Osteocyte (in vitro differentiated cells): ENCODE data around the gene TMEM129. TPM values are rescaled to one million over a fixed set of nuclear protein-coding genes. Genes with fewer than 3 reads are reported as not detected.

Source experiments
- DNase-seq: peaks from one replicate; pipeline ENCODE4 v3.0.0; 2021; ENCODE audit warnings: mixed read lengths; ENCODE audit not compliant: unreplicated experiment; ENCODE audit errors: extremely low spot score
- H3K27ac Mint-ChIP-seq: one replicate; pipeline ENCODE4 v1.8.0; 2021; ENCODE audit warnings: mild to moderate bottlenecking, mixed read lengths; ENCODE audit not compliant: unreplicated experiment
- H3K27me3 Mint-ChIP-seq: one replicate; pipeline ENCODE4 v1.8.0; 2021; ENCODE audit warnings: mixed read lengths; ENCODE audit not compliant: unreplicated experiment
- H3K36me3 Mint-ChIP-seq: one replicate; pipeline ENCODE4 v1.8.0; 2021; ENCODE audit warnings: mixed read lengths; ENCODE audit not compliant: unreplicated experiment
- H3K4me1 Mint-ChIP-seq: one replicate; pipeline ENCODE4 v1.8.0; 2021; ENCODE audit warnings: mixed read lengths; ENCODE audit not compliant: unreplicated experiment
- H3K4me3 Mint-ChIP-seq: one replicate; pipeline ENCODE4 v1.8.0; 2021; ENCODE audit warnings: mild to moderate bottlenecking, moderate library complexity, mixed read lengths; ENCODE audit not compliant: unreplicated experiment
- H3K9me3 Mint-ChIP-seq: one replicate; pipeline ENCODE4 v1.8.0; 2021; ENCODE audit warnings: mixed read lengths; ENCODE audit not compliant: unreplicated experiment
- total RNA-seq: library from RNA; stranded (reverse); gene quantifications from 2 replicates; pipeline ENCODE4 v1.2.1, GENCODE V29; 2021
- TF ChIP-seq, protein P1 (sequence below): fragments of 200-600 bp; sonication (generic); IDR thresholded peaks from 2 replicates; pipeline ENCODE4 v1.5.0; 2021; ENCODE audit warnings: antibody characterized with exemption, mild to moderate bottlenecking, moderate library complexity

Gene TMEM129
- total RNA-seq, 1 donor from 2014 or later: 48.8 TPM

DNA sequence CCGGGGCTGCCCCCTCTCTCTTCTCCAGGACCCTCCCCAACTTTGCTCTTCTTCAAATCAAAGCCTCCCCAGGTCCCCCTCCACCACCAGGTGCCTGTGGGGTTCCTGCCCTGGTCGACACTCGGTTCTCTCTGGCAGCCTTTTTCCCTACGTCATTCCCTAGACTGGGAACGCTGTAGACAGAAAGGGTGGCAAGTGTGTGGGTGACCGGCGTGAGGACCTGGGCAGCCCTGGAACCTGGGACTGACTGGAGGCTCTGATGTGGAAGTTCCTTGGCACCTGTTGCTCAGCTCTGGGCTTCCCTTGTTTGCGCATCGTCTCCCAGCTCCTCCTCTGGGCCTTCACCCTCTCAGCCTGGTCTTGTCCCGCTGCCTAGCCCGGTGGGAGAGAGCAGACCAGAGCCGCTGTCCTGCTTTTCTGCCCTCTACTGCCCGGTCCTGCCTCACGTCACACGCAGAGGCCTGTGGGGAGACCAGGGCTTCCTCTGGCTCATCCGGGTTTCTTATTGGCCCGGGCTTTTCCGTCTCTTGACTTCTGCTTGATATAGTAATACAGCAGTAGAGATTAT, 1.5 kb upstream of the TMEM129 start:
- peak overlapping the region; percentile 57 for H3K27ac Mint-ChIP-seq
- peak overlapping the region; percentile 84 for H3K4me3 Mint-ChIP-seq
- peaks cover 50% of the 10 kb centered on the region for H3K4me1 Mint-ChIP-seq
- TF ChIP-seq, protein P1, sequence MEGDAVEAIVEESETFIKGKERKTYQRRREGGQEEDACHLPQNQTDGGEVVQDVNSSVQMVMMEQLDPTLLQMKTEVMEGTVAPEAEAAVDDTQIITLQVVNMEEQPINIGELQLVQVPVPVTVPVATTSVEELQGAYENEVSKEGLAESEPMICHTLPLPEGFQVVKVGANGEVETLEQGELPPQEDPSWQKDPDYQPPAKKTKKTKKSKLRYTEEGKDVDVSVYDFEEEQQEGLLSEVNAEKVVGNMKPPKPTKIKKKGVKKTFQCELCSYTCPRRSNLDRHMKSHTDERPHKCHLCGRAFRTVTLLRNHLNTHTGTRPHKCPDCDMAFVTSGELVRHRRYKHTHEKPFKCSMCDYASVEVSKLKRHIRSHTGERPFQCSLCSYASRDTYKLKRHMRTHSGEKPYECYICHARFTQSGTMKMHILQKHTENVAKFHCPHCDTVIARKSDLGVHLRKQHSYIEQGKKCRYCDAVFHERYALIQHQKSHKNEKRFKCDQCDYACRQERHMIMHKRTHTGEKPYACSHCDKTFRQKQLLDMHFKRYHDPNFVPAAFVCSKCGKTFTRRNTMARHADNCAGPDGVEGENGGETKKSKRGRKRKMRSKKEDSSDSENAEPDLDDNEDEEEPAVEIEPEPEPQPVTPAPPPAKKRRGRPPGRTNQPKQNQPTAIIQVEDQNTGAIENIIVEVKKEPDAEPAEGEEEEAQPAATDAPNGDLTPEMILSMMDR: no peak
- no peaks in the 10 kb centered on the region for H3K9me3 Mint-ChIP-seq
- no peak for DNase-seq
- H3K36me3 Mint-ChIP-seq: peaks cover 3% of the 10 kb centered on the region
- H3K27me3 Mint-ChIP-seq: no peaks in the 10 kb centered on the region

DNA sequence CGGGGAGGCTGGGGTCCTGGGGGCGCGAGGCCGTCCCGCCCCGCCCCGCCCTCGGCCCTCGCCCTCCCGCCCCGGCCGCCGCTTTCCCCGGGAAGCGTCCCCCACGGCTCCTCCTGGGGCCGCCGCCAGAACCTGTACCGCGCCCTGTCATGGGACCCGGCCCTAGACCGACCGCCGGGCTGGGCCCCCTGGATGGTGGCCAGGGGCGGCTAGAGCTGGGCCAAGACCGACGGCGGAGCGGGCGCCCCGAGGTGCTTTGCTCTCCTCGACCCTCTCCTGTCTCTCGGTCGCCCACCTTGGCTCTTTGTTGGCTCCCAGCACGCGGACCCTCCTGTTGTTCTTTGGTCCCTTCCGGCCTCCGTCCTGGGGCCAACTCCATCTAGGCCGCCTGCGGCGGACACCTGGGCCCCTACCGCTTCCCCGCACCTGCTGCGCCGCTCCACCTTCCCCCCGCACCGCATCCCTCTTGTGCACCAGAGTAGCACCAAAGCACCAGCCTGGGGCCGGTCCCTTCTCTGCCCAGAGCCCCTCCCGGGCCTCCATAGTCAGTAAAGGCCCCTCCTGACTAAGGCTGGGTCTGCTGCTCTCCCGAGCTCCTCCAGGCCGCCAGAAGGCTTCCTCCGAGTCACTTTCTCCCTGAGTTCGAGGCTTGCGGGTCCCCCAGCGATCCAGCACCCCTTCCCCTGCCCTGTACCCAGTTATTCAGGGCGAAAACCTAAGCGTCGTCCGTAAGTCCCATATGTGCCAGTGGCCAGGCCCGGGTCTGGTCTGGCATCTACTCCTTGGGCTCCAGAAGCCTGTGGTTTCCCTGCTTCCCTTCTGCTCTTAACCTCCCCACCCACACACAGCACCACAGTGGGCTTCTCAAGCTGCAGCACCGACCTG, 785 bp upstream of the TMEM129 start:
- no peak for DNase-seq
- H3K27me3 Mint-ChIP-seq: no peaks in the 10 kb centered on the region
- H3K27ac Mint-ChIP-seq: peak overlapping the region; percentile 73
- peaks cover 3% of the 10 kb centered on the region for H3K36me3 Mint-ChIP-seq
- H3K4me3 Mint-ChIP-seq: peak overlapping the region; percentile 84
- H3K4me1 Mint-ChIP-seq: peaks cover 42% of the 10 kb centered on the region
- TF ChIP-seq, protein P1: no peak
- H3K9me3 Mint-ChIP-seq: no peaks in the 10 kb centered on the region

DNA sequence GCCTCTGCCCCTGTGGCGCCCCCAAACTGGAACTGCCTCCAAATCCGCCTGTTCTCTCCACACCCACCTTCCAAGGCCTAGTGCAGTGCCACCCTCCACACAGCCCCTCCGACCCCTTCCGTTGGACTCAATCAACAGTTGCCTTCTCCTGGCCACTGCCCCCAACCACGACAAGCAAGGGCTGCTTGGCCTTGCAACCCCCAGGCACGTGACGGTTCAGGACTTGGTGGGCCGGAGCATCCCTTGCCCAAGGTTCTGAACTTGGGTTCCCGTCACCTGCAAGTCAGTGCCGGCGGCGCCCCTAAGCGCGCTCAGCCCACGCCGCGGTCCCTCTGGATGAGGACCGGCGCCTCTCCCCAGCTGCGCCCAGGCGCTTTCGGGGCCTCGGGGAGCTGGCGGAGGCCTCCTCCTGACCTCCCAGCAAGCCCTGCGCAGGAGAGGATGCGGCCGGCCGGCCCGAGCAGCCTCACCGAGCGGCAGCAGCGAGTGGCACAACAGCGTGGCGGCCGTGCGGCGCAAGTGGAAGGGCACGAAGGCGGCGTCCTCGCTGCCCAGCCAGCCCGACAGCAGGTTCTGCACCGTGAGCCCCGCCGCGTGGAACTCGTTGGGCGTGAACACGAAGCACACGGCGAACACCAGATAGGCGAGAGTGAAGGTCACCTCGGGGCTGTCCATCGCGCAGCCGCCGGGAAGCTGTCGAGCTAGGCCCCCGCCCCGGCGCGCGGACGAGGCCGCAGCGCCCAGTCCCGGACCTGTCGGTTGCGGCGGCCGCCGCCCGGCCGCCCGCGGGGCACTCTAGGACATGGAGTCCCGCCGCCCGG, 750 bp downstream of the TMEM129 start:
- no peaks in the 10 kb centered on the region for H3K9me3 Mint-ChIP-seq
- DNase-seq: no peak
- peak overlapping the region; percentile 92 for H3K27ac Mint-ChIP-seq

DNA sequence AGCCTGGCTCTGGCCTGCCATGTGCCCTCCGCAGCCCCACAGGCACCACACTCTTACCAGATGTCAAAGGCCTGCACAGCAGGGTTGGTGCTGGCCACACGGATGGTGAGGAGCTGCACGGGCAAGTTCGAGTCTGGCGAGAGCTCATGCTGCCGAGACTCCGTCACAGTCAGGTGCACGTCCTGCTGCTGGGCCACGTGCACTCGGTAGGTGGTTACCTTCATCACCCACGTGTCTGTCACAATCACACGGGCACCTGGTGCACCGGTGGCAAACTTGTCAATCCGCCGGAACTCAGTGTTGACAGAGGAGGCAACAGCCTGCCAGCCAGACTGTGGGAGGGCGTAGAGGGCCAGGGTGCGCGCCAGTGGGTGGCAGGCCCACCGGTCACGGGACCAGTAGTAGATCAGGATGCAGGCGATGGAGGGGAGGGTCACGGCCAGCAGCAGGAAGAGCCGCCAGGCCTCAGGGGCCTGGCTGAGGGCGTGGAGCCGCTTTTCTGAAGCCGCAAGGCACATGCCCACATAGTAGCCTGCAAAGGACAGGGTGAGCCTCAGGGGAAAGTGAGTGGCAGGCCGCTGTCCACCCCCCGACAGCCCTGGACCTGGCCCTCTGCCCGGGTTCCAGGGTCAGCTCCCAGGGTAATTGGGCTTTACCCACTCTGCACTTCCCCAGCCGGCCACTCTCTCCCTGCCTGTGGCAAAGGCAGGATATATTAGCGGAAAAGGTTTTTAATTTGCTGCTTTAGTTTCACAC, 2.9 kb downstream of the TMEM129 start:
- Mint-ChIP-seq H3K4me1 (peaks cover 36% of the 10 kb centered on the region), H3K9me3 (no peaks in the 10 kb centered on the region), H3K27ac (peak overlapping the region; percentile 53), H3K4me3 (peak overlapping the region; percentile 87), H3K36me3 (peaks cover 3% of the 10 kb centered on the region), H3K27me3 (no peaks in the 10 kb centered on the region)
- TF ChIP-seq, protein P1: no peak
- no peak for DNase-seq

More for the DNA sequence above, 750 bp downstream of the TMEM129 start:
- TF ChIP-seq, protein P1: no peak
- Mint-ChIP-seq H3K4me1 (peaks cover 36% of the 10 kb centered on the region), H3K4me3 (peak overlapping the region; percentile 87), H3K36me3 (peaks cover 3% of the 10 kb centered on the region), H3K27me3 (no peaks in the 10 kb centered on the region)
